DMS114 treated with DMSO at 0.1 percent for 48 hours (cell line): ENCODE results near the gene PRR3.

Source experiments
- DNase-seq: peaks from one replicate; lab custom pipeline; 2025; ENCODE audit not compliant: unreplicated experiment; lab: John Stamatoyannopoulos, UW

The PRR3 gene

GRCh38 chr6:30533460-30534294 lies 23.4 kb upstream of the PRR3 start:
- DNase-seq = no peak

- DNase-seq = no peak
Measured at GRCh38 chr6:30537931-30538330, 19.2 kb upstream of the PRR3 start.

- DNase-seq = peak; percentile 81
Measured at GRCh38 chr6:30541515-30542403, 15.3 kb upstream of the PRR3 start.

- no peak for DNase-seq
Measured at GRCh38 chr6:30542404-30542725, 14.7 kb upstream of the PRR3 start.

- DNase-seq = no peak
Measured at GRCh38 chr6:30542915-30543314, 14.2 kb upstream of the PRR3 start.

- DNase-seq = no peak
Measured at GRCh38 chr6:30543821-30544220, 13.3 kb upstream of the PRR3 start.

- DNase-seq = peak; percentile 73
Measured at GRCh38 chr6:30544666-30545272, 12.3 kb upstream of the PRR3 start.

- no peak for DNase-seq
Measured at GRCh38 chr6:30547454-30547853, 9.6 kb upstream of the PRR3 start.

GRCh38 chr6:30548375-30548774 lies 8.7 kb upstream of the PRR3 start:
- no peak for DNase-seq

GRCh38 chr6:30554404-30554803 lies 2.7 kb upstream of the PRR3 start:
- no peak for DNase-seq

GRCh38 chr6:30554962-30555815 lies 1.9 kb upstream of the PRR3 start:
- no peak for DNase-seq

- no peak for DNase-seq
Measured at GRCh38 chr6:30555816-30556065, 1.4 kb upstream of the PRR3 start.

- peak; percentile 80 for DNase-seq
Measured at GRCh38 chr6:30556066-30556905, 809 bp upstream of the PRR3 start, which contains the start of gene GNL1. TSS of gene GNL1 (minus strand) at chr6:30556489. CDS start at chr6:30556203, 286 bp downstream.

- DNase-seq = peak; percentile 58
Measured at GRCh38 chr6:30557683-30557981, 537 bp downstream of the PRR3 start.

GRCh38 chr6:30560930-30561329 lies 3.8 kb downstream of the PRR3 start:
- DNase-seq = no peak

GRCh38 chr6:30562470-30563425 lies 5.7 kb downstream of the PRR3 start:
- DNase-seq = no peak

GRCh38 chr6:30564114-30564513 lies 7.0 kb downstream of the PRR3 start:
- DNase-seq = no peak

GRCh38 chr6:30565772-30566171 lies 8.7 kb downstream of the PRR3 start:
- DNase-seq = no peak

- DNase-seq = no peak
Measured at GRCh38 chr6:30568245-30568644, 11.2 kb downstream of the PRR3 start.
